B cell (primary cell): ENCODE data around the gene MORN4.

Source experiments
- EZH2 ChIP-seq: IDR thresholded peaks from 2 replicates; pipeline ENCODE4 v1.6.1; 2012; ENCODE audit warnings: borderline replicate concordance, low read depth, mild to moderate bottlenecking, moderate library complexity, low read length; ENCODE audit not compliant: insufficient read depth, poor library complexity, severe bottlenecking
- TF ChIP-seq, protein P1 (sequence below): fragments of 200-600 bp; IDR thresholded peaks from one replicate; pipeline ENCODE4 v1.8.0; 2022; ENCODE audit warnings: antibody characterized with exemption, mild to moderate bottlenecking

DNA sequence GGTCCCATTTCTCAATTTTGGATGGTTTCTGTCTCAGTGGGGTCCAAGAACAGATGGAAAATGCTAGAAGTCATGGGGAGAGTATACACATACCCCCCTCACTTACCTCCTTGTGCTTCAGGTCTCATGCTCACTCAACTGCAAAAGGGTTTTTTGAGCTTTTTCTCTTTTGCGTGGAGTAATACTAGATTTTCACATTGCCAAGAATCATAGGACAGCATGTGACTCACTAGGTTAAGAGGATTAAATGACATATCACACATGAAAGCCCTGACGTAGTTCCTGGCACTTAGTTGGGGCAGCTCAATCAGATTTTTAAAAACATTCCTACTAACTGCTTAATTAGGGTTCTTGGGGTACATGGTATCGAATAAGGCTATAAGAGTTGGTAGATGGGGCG, 11.6 kb upstream of the MORN4 start:
- TF ChIP-seq, protein P1, sequence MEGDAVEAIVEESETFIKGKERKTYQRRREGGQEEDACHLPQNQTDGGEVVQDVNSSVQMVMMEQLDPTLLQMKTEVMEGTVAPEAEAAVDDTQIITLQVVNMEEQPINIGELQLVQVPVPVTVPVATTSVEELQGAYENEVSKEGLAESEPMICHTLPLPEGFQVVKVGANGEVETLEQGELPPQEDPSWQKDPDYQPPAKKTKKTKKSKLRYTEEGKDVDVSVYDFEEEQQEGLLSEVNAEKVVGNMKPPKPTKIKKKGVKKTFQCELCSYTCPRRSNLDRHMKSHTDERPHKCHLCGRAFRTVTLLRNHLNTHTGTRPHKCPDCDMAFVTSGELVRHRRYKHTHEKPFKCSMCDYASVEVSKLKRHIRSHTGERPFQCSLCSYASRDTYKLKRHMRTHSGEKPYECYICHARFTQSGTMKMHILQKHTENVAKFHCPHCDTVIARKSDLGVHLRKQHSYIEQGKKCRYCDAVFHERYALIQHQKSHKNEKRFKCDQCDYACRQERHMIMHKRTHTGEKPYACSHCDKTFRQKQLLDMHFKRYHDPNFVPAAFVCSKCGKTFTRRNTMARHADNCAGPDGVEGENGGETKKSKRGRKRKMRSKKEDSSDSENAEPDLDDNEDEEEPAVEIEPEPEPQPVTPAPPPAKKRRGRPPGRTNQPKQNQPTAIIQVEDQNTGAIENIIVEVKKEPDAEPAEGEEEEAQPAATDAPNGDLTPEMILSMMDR = no peak
- TF ChIP-seq EZH2 = no peak
